ENCODE data around the gene COG2.

DNA sequence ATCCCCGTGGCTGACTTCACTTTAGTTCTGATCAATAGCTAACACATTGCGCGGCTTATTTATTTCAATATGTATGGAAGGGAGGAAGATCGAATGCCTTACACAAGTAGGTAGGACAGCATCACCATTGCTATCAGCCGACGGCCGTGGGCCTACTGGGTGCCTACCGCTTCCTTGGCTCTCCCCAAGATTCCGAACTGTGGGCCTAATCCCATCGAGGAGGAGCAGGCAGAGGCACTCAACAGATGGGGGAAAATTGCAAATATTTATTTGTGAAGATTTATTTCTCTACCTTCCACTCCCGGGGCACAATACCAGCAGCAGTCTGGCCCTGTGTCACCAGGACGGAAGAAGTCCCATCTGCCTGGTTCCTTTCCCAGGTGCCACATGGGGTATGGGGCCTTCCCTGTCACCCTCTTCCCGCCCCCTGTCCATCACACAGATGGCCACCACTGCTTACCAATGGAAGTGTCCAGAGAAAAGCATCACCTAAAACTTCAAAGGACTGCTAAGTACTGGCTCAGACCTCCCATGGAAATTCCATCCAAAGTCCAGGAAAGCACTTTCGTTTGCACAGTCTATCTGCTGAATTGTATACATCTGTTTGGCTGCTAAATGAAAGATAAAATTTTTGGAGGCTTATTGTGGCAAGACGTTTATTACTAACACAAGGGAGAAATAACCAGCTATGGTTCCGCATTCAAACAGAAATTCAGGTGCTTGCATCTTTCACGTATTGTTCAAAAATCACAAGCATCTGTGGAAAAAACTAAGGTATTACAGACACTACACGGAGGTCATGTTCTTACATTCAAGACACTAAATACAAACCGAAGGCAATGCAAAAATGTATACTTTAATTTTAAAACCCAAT, 59.9 kb downstream of the COG2 start:
- TF ChIP-seq, protein P1, sequence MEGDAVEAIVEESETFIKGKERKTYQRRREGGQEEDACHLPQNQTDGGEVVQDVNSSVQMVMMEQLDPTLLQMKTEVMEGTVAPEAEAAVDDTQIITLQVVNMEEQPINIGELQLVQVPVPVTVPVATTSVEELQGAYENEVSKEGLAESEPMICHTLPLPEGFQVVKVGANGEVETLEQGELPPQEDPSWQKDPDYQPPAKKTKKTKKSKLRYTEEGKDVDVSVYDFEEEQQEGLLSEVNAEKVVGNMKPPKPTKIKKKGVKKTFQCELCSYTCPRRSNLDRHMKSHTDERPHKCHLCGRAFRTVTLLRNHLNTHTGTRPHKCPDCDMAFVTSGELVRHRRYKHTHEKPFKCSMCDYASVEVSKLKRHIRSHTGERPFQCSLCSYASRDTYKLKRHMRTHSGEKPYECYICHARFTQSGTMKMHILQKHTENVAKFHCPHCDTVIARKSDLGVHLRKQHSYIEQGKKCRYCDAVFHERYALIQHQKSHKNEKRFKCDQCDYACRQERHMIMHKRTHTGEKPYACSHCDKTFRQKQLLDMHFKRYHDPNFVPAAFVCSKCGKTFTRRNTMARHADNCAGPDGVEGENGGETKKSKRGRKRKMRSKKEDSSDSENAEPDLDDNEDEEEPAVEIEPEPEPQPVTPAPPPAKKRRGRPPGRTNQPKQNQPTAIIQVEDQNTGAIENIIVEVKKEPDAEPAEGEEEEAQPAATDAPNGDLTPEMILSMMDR (optimal IDR thresholded peaks at IDR 0.05 in 1 of 3, IDR thresholded peaks at IDR 0.05 in 1 of 3, conservative IDR thresholded peaks at IDR 0.05 in 1 of 3; ENCODE audit: extremely low read depth in 1 of 3, insufficient read depth in 2 of 3, low read length in 3 of 3) = no peak
- no peak for TF ChIP-seq EZH2 (IDR thresholded peaks at IDR 0.05; ENCODE audit: low read length)

Data from keratinocyte (primary cell).